Ectodermal cell (in vitro differentiated cells): ENCODE measurements around the gene ADAT1. TPM values are rescaled to one million over a fixed set of nuclear protein-coding genes. Genes with fewer than 3 reads are reported as not detected.

Experiments used
- H3K27ac ChIP-seq: 2 replicates; pipeline ENCODE4 v1.7.0; 2013; ENCODE audit warnings: mild to moderate bottlenecking, low read depth, low read length; ENCODE audit not compliant: insufficient read depth, poor library complexity, severe bottlenecking
- H3K27me3 ChIP-seq: 2 replicates; pipeline ENCODE4 v1.7.0; 2013; ENCODE audit warnings: mild to moderate bottlenecking, low read length; ENCODE audit not compliant: insufficient read depth, control insufficient read depth, poor library complexity, severe bottlenecking
- H3K36me3 ChIP-seq: one replicate; pipeline ENCODE4 v1.7.0; 2013; ENCODE audit warnings: low read length; ENCODE audit not compliant: control insufficient read depth, insufficient read depth
- H3K4me1 ChIP-seq: one replicate; pipeline ENCODE4 v1.7.0; 2013; ENCODE audit warnings: low read length; ENCODE audit not compliant: control insufficient read depth, insufficient read depth
- H3K4me3 ChIP-seq: 2 replicates; pipeline ENCODE4 v1.7.0; 2013; ENCODE audit warnings: low read depth, low read length, control low read depth; ENCODE audit not compliant: insufficient read depth
- H3K9me3 ChIP-seq: 2 replicates; pipeline ENCODE4 v1.7.0; 2013; ENCODE audit warnings: mild to moderate bottlenecking, low read length, moderate library complexity; ENCODE audit not compliant: control insufficient read depth
- WGBS, 2 experiments: methylation state at CpG; one replicate each; pipeline ENCODE4 v1.1.7; 2013; ENCODE audit warnings: missing lambda C conversion rate in 2 of 2; 5-methylcytosine and 5-hydroxymethylcytosine counted together
- polyA plus RNA-seq, 4 experiments: library from polyadenylated mRNA; stranded (reverse); fragments of 50-300 nt; gene quantifications; one replicate each; pipeline ENCODE4 v1.2.3, GENCODE V29; 2013

ADAT1 gene, protein sequence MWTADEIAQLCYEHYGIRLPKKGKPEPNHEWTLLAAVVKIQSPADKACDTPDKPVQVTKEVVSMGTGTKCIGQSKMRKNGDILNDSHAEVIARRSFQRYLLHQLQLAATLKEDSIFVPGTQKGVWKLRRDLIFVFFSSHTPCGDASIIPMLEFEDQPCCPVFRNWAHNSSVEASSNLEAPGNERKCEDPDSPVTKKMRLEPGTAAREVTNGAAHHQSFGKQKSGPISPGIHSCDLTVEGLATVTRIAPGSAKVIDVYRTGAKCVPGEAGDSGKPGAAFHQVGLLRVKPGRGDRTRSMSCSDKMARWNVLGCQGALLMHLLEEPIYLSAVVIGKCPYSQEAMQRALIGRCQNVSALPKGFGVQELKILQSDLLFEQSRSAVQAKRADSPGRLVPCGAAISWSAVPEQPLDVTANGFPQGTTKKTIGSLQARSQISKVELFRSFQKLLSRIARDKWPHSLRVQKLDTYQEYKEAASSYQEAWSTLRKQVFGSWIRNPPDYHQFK
- polyA plus RNA-seq (2013, experiment 1 of 4), result 72.7 TPM
- 79.9 TPM for polyA plus RNA-seq (2013, experiment 2 of 4)
- 47.6 TPM for polyA plus RNA-seq (2013, experiment 3 of 4)
- 56.8 TPM for polyA plus RNA-seq (2013, experiment 4 of 4)

DNA sequence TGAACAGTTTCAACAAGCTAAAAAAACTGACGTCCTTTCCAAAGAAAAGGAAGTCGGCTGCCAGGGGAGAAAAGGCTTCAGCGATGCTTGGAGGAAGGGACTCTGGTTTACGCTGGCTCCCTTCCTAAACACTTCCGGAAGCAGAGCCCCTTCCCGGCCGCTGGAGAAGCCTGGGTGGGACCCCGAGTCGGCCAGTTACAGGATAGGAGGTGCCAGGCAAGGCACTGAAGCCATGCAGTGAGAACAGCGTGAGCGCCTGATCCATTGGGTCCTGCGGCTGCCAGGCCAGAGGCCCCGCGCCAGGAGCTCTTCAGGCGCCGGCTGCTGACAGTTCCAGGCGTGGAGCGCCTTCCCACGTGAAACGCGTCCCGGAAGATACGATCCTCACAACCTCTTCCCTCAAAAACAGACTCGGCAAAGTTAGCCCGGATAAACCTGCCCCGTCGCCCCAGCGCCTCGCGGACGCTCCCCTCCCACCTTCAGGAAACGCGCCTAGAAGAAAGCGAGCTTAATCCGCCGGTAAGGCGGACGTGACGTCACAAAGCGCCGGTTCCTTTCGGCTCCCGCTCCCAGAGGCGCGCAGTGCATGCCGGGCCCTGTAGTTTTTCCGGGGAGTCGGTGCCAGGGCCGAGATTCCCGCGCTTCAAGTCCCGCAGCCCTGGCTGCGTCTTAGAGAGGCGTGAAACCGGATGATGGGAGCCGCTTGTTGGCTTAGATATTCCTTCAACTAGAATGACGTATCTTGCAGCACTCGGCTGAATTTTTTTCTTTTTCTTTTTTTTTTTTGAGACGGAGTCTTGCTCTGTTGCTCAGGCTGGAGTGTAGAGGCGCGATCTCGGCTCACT lies at the start of gene ADAT1:
Gene ADAT1 (minus strand): TSS at position 521 of the 845 bp plus-strand sequence. CDS start 2,482 bp downstream, outside the sequence.
- WGBS, 2 experiments, result 3 to 4% methylated on average over 62 of the region's 62 CpGs
- H3K27me3 ChIP-seq, result no peaks in the 10 kb centered on the region
- peaks cover 7% of the 10 kb centered on the region for H3K4me1 ChIP-seq
- H3K27ac ChIP-seq, result peak within 1 kb of the TSS; percentile 90
- H3K9me3 ChIP-seq, result no peaks in the 10 kb centered on the region
- peaks cover 35% of the 10 kb centered on the region for H3K36me3 ChIP-seq
- peak within 1 kb of the TSS; percentile 73 for H3K4me3 ChIP-seq

DNA sequence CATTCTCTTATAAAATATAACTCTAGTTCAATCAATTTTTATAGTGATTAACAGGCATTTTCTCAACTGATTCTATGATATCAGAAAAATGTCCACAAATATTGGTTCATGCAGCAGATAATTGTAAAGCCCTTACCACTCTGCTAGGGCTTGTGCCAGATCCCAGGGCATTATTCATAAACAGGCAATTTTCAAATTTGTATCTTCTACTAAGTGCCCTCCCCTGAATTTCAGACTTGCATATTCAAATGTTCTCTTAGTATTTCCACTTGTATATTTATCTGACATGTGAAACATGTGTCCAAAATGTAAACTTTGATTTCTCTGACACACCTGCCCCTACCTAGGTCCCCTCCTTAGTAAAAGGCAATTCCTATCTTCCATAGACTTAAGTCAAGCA lies 44.4 kb upstream of the ADAT1 start:
- no peak overlapping the region for H3K27ac ChIP-seq
- no peak overlapping the region for H3K4me3 ChIP-seq
- no peaks in the 10 kb centered on the region for H3K9me3 ChIP-seq
- H3K4me1 ChIP-seq, result no peaks in the 10 kb centered on the region
- H3K36me3 ChIP-seq, result no peaks in the 10 kb centered on the region
- H3K27me3 ChIP-seq, result no peaks in the 10 kb centered on the region

DNA sequence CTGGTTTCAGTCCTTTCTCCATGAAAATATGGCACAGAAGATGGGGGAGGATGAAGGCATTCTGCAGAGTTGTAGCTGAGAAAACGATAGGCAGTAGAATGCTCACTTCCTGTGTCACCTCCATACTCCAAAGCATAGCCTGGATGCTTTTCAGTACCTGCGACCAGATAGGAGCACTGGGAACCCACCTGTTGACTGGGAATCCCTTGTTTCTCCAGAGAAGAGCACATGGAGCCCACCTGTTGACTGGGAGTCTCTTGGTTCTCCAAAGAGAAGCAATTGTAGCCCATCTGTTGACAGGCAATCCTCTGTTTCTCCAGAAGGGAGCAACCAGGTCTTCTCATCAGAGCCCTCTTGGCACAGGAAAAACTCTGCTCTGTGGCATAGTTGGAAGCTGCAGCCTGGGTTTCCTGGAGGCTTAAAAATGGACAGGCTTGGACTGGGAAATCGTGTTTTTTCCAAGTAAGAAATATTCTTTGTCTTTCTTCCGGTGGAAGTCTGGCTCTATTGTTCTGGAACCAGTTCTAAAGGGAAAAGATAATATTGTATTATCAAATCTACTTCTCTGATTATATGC lies 37.7 kb upstream of the ADAT1 start:
- Histone ChIP-seq H3K27me3 (no peaks in the 10 kb centered on the region), H3K4me3 (no peak overlapping the region), H3K27ac (no peak overlapping the region), H3K9me3 (no peaks in the 10 kb centered on the region), H3K4me1 (no peaks in the 10 kb centered on the region), H3K36me3 (peaks cover 12% of the 10 kb centered on the region)
- WGBS, 2 experiments, result 93 to 98% methylated on average over 3 to 4 of the region's 4 CpGs

DNA sequence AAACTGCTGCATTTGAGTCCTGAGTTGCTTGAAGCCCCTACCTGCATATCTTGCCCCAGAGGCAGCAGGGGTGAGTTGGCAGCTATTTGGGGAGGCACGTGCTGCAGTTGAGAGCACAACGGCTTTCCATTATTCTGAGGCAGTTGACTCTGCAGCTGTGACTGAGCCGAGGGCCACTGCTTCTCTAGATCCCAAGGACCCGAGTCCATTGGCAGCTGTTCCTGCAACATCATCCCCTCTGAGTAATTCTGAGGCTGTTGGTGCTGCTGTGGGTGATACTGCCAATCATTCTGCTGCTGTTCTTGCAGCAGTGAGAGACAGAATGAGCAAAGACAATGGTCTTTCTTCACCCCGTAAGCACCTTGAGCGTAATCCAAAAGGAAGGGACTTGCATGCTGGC lies 37.2 kb upstream of the ADAT1 start:
- no peak overlapping the region for H3K27ac ChIP-seq
- H3K36me3 ChIP-seq, result peaks cover 16% of the 10 kb centered on the region
- 94 to 97% methylated on average over 6 of the region's 6 CpGs for WGBS, 2 experiments
- no peaks in the 10 kb centered on the region for H3K27me3 ChIP-seq
- H3K4me1 ChIP-seq, result no peaks in the 10 kb centered on the region
- H3K4me3 ChIP-seq, result no peak overlapping the region
- no peaks in the 10 kb centered on the region for H3K9me3 ChIP-seq

DNA sequence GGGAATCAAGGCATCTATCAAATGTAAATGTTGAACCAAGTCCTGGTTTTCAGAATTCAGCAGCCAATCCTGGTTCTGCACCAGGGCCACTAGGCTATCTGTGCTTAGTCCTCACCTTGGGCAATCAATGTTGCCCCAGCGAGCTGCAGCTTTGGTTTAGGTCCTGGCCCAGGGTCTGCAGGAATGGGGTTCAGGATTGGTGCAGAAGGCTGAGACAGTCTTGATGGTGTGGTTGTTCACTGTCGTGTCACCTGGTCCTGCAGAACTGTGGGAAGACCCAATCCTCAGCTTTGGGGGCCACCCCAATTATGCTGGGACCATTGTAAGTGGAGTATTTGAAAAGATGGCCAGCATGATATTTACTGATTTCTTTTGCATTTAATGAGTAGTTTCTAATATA lies 35.1 kb upstream of the ADAT1 start:
- Histone ChIP-seq H3K4me1 (no peaks in the 10 kb centered on the region), H3K4me3 (no peak overlapping the region), H3K27me3 (no peaks in the 10 kb centered on the region), H3K27ac (no peak overlapping the region), H3K9me3 (no peaks in the 10 kb centered on the region), H3K36me3 (peaks cover 21% of the 10 kb centered on the region)
- 90 to 95% methylated on average over 2 of the region's 2 CpGs for WGBS, 2 experiments

DNA sequence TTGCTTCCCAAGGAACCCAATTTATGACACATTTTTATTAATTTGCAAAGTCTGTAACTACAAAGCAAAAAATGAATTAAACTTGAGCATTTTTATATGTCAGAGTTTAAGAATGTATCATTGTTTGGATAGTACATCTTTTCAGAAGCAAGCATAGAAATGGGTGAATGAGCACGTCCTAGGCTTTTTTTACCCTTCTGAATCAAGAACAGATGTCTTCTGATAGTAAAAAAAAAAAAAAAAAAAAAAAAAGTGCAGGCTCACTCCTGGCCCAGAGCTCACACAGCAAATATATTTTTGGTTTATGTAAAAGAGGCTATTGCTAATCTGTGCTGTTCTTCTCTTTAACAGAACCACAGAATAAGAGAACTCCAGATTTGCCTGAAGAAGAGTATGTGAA lies 30.8 kb upstream of the ADAT1 start:
- Histone ChIP-seq H3K36me3 (peaks cover 21% of the 10 kb centered on the region), H3K4me3 (no peak overlapping the region), H3K27ac (no peak overlapping the region), H3K9me3 (no peaks in the 10 kb centered on the region), H3K27me3 (no peaks in the 10 kb centered on the region), H3K4me1 (peaks cover 10% of the 10 kb centered on the region)
- WGBS, 2 experiments, result 79 to 100% methylated on average over 1 of the region's 1 CpG

DNA sequence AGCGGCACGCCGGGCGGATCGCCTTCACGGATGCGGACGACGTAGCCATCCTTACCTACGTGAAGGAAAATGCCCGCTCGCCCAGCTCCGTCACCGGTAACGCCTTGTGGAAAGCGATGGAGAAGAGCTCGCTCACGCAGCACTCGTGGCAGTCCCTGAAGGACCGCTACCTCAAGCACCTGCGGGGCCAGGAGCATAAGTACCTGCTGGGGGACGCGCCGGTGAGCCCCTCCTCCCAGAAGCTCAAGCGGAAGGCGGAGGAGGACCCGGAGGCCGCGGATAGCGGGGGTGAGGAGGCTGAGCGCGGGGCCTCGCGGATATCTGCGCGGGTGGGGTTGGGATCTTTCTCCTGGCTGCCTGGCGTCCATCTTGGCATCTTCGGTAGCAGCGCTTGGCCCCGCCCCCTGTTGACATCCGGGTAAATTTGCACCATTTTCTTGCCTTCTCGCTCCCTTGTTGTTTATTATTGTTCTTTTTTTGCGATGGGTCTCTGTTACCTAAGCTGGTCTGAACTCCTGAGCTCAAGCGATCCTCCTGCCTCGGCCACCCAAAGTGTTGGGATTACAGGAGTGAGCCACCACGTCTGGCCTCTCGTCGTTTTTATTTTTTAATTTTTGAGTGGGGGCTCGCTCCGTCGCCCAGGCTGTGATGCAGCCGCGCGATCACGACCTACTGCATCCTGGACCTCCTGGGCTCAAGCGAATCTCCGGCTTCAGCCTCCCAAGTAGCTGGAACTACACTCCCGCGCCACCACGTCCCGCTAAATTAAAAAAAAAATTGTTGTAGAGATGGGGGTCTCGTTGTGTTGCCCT lies 25.4 kb upstream of the ADAT1 start:
- WGBS, 2 experiments, result 0 to 1% methylated on average over 62 of the region's 62 CpGs
- H3K4me1 ChIP-seq, result peaks cover 14% of the 10 kb centered on the region

DNA sequence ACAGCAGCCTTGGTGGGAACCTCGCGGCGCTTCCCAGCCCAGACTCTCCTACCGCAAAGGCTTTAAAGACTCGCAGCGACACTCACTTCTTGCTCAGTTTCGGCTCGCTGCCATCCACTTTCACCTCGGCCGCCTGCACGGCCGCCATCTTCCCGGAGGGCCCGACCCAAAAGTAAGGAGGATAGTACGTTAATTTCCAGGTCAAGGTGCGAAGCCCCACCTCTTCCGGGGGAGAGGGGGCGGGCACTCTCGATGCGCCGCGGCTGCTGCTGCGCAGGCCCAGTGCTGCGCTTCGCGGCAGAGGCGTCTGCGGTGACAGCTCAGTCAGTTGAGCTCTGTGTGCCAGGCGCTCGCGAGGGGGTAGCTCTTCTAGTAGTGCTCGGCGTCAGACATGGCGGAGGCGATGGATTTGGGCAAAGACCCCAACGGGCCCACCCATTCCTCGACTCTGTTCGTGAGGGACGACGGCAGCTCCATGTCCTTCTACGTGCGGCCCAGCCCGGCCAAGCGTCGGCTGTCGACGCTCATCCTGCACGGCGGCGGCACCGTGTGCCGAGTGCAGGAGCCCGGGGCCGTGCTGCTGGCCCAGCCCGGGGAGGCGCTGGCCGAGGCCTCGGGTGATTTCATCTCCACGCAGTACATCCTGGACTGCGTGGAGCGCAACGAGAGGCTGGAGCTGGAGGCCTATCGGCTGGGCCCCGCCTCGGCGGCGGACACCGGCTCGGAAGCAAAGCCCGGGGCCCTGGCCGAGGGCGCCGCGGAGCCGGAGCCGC lies 24.6 kb upstream of the ADAT1 start, which contains the start of the genes KARS1 and TERF2IP:
Gene KARS1 (minus strand): TSS at position 174 of the 773 bp plus-strand sequence. CDS start 26 bp downstream, at position 148.
Gene TERF2IP (plus strand): TSS at position 282 of the 773 bp plus-strand sequence. CDS start 110 bp downstream, at position 392.
- Histone ChIP-seq H3K4me1 (peaks cover 14% of the 10 kb centered on the region), H3K27me3 (no peaks in the 10 kb centered on the region), H3K4me3 (peak within 1 kb of the TSS; percentile 98), H3K27ac (peak within 1 kb of the TSS; percentile 83), H3K9me3 (no peaks in the 10 kb centered on the region), H3K36me3 (no peaks in the 10 kb centered on the region)
- WGBS, 2 experiments, result 0% methylated on average over 76 of the region's 76 CpGs

More for the DNA sequence above, 25.4 kb upstream of the ADAT1 start:
- Histone ChIP-seq H3K27ac (peak overlapping the region; percentile 83), H3K9me3 (no peaks in the 10 kb centered on the region), H3K4me3 (peak overlapping the region; percentile 98), H3K36me3 (no peaks in the 10 kb centered on the region), H3K27me3 (no peaks in the 10 kb centered on the region)

DNA sequence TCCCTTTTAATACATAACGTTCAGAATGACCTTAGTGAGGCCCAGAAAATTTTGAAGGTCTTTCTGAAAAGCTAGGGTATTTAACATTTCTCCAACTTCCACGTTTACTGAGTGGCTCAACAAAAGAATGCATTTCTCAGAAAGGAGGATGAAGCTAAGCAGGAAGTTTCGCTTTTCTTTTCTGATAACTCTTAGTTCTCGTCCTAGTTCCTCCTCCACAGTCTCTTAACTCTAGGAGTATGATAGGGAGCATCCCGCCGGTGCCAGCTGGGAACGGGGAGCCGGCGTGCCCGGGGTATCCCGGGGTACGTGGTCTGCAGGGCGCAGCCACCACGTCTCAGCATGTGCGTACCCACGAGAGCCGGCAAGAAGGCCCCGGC lies 24.0 kb upstream of the ADAT1 start:
- H3K36me3 ChIP-seq, result no peaks in the 10 kb centered on the region
- H3K9me3 ChIP-seq, result no peaks in the 10 kb centered on the region
- H3K4me1 ChIP-seq, result peaks cover 14% of the 10 kb centered on the region
- peak overlapping the region; percentile 98 for H3K4me3 ChIP-seq
- no peaks in the 10 kb centered on the region for H3K27me3 ChIP-seq
- 0% methylated on average over 18 of the region's 18 CpGs for whole genome bisulfite sequencing, 2 experiments
- no peak overlapping the region for H3K27ac ChIP-seq
